Stimulated activated CD4-positive, alpha-beta T cell treated with anti-CD3 and anti-CD28 coated beads, Interleukin-4, amount 100 ng/mL, for 1 hour (primary cell): ENCODE results near the gene RFPL1.
"Not testable (repeated sequence)": the region's sequence is repeated elsewhere in the genome, so short reads cannot be mapped to it uniquely, and the experiment has no call there.

Experiments
- DNase-seq: peaks from one replicate; pipeline ENCODE4 v3.0.0-alpha.2; 2020

Gene RFPL1

GRCh38 chr22:29479417-29480261 lies 41.3 kb downstream of the RFPL1 start, which contains the start of gene NEFH:
Gene NEFH (plus strand): TSS chr22:29480218. CDS start chr22:29480263, 45 bp downstream.
- no peak for DNase-seq

DNA sequence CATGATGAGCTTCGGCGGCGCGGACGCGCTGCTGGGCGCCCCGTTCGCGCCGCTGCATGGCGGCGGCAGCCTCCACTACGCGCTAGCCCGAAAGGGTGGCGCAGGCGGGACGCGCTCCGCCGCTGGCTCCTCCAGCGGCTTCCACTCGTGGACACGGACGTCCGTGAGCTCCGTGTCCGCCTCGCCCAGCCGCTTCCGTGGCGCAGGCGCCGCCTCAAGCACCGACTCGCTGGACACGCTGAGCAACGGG lies 41.8 kb downstream of the RFPL1 start:
- DNase-seq: no peak

DNA sequence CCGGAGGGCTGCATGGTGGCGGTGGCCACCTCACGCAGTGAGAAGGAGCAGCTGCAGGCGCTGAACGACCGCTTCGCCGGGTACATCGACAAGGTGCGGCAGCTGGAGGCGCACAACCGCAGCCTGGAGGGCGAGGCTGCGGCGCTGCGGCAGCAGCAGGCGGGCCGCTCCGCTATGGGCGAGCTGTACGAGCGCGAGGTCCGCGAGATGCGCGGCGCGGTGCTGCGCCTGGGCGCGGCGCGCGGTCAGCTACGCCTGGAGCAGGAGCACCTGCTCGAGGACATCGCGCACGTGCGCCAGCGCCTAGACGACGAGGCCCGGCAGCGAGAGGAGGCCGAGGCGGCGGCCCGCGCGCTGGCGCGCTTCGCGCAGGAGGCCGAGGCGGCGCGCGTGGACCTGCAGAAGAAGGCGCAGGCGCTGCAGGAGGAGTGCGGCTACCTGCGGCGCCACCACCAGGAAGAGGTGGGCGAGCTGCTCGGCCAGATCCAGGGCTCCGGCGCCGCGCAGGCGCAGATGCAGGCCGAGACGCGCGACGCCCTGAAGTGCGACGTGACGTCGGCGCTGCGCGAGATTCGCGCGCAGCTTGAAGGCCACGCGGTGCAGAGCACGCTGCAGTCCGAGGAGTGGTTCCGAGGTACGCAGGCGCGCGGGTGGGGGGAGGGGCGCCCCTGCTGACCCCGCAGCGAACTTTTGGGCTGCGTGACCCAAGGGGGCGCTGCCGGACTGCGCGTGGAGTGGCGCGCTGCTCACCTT lies 42.3 kb downstream of the RFPL1 start:
- peak; percentile 27 for DNase-seq

DNA sequence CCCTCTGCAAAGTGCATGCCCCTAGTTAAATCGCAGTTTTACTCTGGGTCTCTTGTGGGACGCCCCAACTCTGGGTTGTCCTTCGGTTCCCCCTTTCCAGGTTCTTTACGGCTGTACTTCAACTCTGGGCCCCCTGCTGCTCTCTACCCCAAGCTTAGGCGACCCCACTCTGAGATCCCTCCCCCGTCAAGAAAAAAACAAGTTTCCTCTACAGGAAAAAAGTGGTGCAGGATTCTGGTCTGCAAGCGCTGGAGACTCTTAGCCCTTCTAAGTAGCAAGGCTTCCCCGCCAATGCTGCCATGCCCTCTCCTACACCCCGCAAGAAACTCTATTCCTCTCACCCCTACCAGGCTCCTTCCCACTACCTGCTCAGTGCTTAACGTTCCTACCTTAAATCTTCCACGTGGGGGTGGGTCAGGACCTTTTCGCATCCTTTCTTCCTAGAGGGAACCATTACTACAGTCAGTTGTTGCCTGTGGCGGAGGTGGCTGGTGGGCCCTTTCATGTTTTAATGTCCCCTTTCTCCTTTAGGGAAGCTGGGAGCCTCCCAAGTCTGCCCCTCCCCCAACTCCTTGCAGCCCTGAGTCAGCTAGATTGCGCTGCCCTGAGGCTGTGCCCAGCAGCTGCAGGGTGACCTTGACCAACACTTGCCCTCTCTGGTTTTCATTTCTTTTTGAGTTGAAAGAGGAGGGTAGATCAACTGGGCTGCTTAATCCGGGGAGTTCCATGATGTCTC lies 43.0 kb downstream of the RFPL1 start:
- no peak for DNase-seq

DNA sequence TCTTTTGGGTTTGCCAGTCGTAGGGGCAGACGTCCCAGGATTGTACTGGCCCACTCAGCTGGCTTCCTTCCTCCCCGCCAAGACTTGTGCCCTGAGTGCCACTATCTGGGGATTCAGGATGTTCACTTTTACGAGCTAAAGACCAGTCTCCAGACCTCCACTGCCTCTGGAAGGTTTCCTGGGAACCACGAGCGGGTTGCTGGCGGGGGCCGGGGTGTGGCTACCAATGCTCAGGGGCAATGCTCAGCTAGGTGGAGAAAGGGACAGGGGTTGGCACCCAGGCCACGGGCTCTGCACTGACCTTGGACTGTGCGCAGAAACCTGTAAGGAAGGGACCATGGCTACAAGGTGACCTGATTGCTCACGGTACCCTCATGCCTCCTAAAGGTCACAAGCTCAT lies 43.9 kb downstream of the RFPL1 start:
- DNase-seq: no peak

DNA sequence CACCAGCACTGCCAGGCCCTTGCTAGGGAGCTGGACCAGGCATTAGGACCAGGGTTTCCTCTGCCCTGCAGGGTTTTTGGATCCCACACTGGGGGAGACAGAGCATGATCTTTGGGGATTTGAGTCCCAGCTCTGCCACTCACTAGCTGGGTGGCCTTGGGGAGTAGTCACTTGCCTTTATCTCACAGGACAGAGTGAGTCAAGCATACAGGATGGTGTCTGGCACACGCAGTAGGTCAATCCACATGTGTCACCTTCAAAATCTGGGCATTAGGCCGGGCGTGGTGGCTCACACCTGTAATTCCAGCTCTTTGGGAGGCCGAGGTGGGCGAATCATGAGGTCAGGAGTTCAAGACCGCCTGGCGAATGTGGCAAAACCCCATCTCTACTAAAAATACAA lies 44.3 kb downstream of the RFPL1 start:
- no peak for DNase-seq

- DNase-seq: no peak
Measured at GRCh38 chr22:29483254-29483653, 44.9 kb downstream of the RFPL1 start.

- no peak for DNase-seq
Measured at GRCh38 chr22:29484642-29485041, 46.3 kb downstream of the RFPL1 start.

DNA sequence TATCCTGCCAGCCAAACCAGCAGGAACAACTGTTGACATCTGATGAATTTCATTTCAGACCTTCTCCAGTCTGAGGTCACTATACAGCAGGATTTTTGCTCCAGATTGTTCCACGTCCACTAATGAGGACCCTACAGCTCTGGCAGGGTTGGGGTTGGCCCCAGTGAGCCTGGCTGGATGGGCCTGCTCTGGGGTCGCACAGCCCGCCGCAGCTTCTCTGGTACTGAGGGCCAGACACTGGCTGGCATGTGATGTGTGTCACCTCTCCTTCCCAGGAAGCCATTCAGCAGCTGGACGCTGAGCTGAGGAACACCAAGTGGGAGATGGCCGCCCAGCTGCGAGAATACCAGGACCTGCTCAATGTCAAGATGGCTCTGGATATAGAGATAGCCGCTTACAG lies 47.1 kb downstream of the RFPL1 start:
- DNase-seq: no peak

- DNase-seq: no peak
Measured at GRCh38 chr22:29487426-29487986, 49.1 kb downstream of the RFPL1 start.

GRCh38 chr22:29489127-29489780 lies 50.9 kb downstream of the RFPL1 start:
- DNase-seq: not testable (repeated sequence)

GRCh38 chr22:29491012-29491411 lies 52.6 kb downstream of the RFPL1 start:
- no peak for DNase-seq
